KMS-11 (cell line): ENCODE data around the gene CABLES1.
A peak's percentile ranks its signal among the peaks of the same experiment; 100 is the strongest.

Source experiments
- H2AFZ ChIP-seq: fragments of 200-600 bp; sonication (generic); 2 replicates; pipeline ENCODE4 v1.6.1; 2016; ENCODE audit warnings: antibody characterized with exemption, mixed run types, low read depth
- H3K27ac ChIP-seq: fragments of 200-600 bp; sonication (generic); 2 replicates; pipeline ENCODE4 v1.6.1; 2016; ENCODE audit warnings: mild to moderate bottlenecking, mixed run types
- H3K27me3 ChIP-seq: fragments of 200-600 bp; sonication (generic); 2 replicates; pipeline ENCODE4 v1.6.1; 2017; ENCODE audit warnings: mild to moderate bottlenecking, low read depth, mixed run types, moderate library complexity; ENCODE audit not compliant: insufficient read depth
- H3K36me3 ChIP-seq: fragments of 200-600 bp; sonication (generic); 2 replicates; pipeline ENCODE4 v1.6.1; 2017; ENCODE audit warnings: mild to moderate bottlenecking, mixed run types; ENCODE audit not compliant: insufficient read depth
- H3K4me1 ChIP-seq: fragments of 200-600 bp; sonication (generic); 2 replicates; pipeline ENCODE4 v1.6.1; 2016; ENCODE audit warnings: mild to moderate bottlenecking, low read depth, mixed run types; ENCODE audit not compliant: poor library complexity, severe bottlenecking
- H3K4me2 ChIP-seq: fragments of 200-600 bp; sonication (generic); 2 replicates; pipeline ENCODE4 v1.7.0; 2016; ENCODE audit warnings: mild to moderate bottlenecking, mixed run types
- H3K4me3 ChIP-seq: fragments of 200-600 bp; sonication (generic); IDR thresholded peaks from 2 replicates; pipeline ENCODE4 v1.6.1; 2017; ENCODE audit warnings: low read depth, low read length, mixed read lengths; ENCODE audit not compliant: insufficient read depth
- H3K79me2 ChIP-seq: fragments of 200-600 bp; sonication (generic); 2 replicates; pipeline ENCODE4 v1.6.1; 2016; ENCODE audit warnings: low read depth, mixed run types; ENCODE audit not compliant: insufficient read depth
- H3K9ac ChIP-seq: fragments of 200-600 bp; sonication (generic); 2 replicates; pipeline ENCODE4 v1.6.1; 2016; ENCODE audit warnings: mild to moderate bottlenecking, mixed run types
- H4K20me1 ChIP-seq: fragments of 200-600 bp; sonication (generic); 2 replicates; pipeline ENCODE4 v1.6.1; 2016; ENCODE audit warnings: mild to moderate bottlenecking, mixed run types; ENCODE audit not compliant: insufficient read depth
- CTCF ChIP-seq: fragments of 200-600 bp; sonication (generic); conservative IDR thresholded peaks from 2 replicates; pipeline ENCODE4 v1.6.1; 2017; ENCODE audit warnings: low read depth, mild to moderate bottlenecking, antibody characterized with exemption, low read length, moderate library complexity, mixed read lengths

The CABLES1 gene

GRCh38 chr18:23249348-23249747 lies 114.1 kb downstream of the CABLES1 start:
- no peak for TF ChIP-seq CTCF
- H3K9ac ChIP-seq = no peak overlapping the region

GRCh38 chr18:23250893-23251656 lies 115.8 kb downstream of the CABLES1 start:
- peaks cover 7% of the 10 kb centered on the region; the same call in 1 of the 2 replicates for H3K36me3 ChIP-seq
- no peak overlapping the region for H3K4me3 ChIP-seq
- H3K79me2 ChIP-seq = no peaks in the 10 kb centered on the region; the same call in 1 of the 2 replicates
- no peaks in the 10 kb centered on the region for H3K27me3 ChIP-seq
- no peak overlapping the region; the same call in 1 of the 2 replicates for H3K27ac ChIP-seq
- H2AFZ ChIP-seq = no peak overlapping the region
- TF ChIP-seq CTCF = no peak
- H4K20me1 ChIP-seq = no peaks in the 10 kb centered on the region
- H3K9ac ChIP-seq = no peak overlapping the region
- no peak overlapping the region for H3K4me2 ChIP-seq
- H3K4me1 ChIP-seq = no peaks in the 10 kb centered on the region

More at GRCh38 chr18:23249348-23249747, 114.1 kb downstream of the CABLES1 start:
- Histone ChIP-seq H3K27ac (no peak overlapping the region), H4K20me1 (no peaks in the 10 kb centered on the region), H3K4me1 (peaks cover 10% of the 10 kb centered on the region), H3K4me3 (no peak overlapping the region), H2AFZ (no peak overlapping the region), H3K27me3 (no peaks in the 10 kb centered on the region), H3K4me2 (no peak overlapping the region), H3K79me2 (peaks cover 11% of the 10 kb centered on the region), H3K36me3 (peaks cover 12% of the 10 kb centered on the region; the same call in 1 of the 2 replicates)

- Histone ChIP-seq H3K79me2 (no peaks in the 10 kb centered on the region; the same call in 1 of the 2 replicates), H3K36me3 (peaks cover 16% of the 10 kb centered on the region; the same call in 1 of the 2 replicates), H3K4me1 (peaks cover 9% of the 10 kb centered on the region), H3K4me3 (no peak overlapping the region), H3K27ac (0 out of 2 replicates have a peak overlapping the region, but pooled peaks have one; percentile 8), H2AFZ (no peak overlapping the region), H3K9ac (no peak overlapping the region), H4K20me1 (no peaks in the 10 kb centered on the region), H3K4me2 (no peak overlapping the region), H3K27me3 (no peaks in the 10 kb centered on the region)
- TF ChIP-seq CTCF = no peak
Observed at GRCh38 chr18:23253630-23254029, 118.3 kb downstream of the CABLES1 start.

- no peak overlapping the region for H3K27ac ChIP-seq
- peaks cover 16% of the 10 kb centered on the region; the same call in 1 of the 2 replicates for H3K36me3 ChIP-seq
Observed at GRCh38 chr18:23257137-23257536, 121.9 kb downstream of the CABLES1 start.

More at GRCh38 chr18:23257137-23257536, 121.9 kb downstream of the CABLES1 start:
- Histone ChIP-seq H4K20me1 (no peaks in the 10 kb centered on the region), H3K79me2 (no peaks in the 10 kb centered on the region), H3K27me3 (no peaks in the 10 kb centered on the region), H3K4me1 (peaks cover 20% of the 10 kb centered on the region), H3K4me3 (no peak overlapping the region), H2AFZ (no peak overlapping the region), H3K4me2 (no peak overlapping the region), H3K9ac (no peak overlapping the region)
- TF ChIP-seq CTCF = no peak
